Psoas muscle (tissue), 8 donors: ENCODE measurements around the gene OMG. TPM values are rescaled to one million over a fixed set of nuclear protein-coding genes. Genes with fewer than 3 reads are reported as not detected.

ENCODE experiments used
- ATAC-seq, 4 donors: fragments of 200-7000 bp; cut with Tn5 transposase; one replicate each; pipeline ENCODE4 v1.9.1; 2020; ENCODE audit warnings: moderate library complexity in 3 of 4, mild to moderate bottlenecking in 2 of 4
- DNase-seq, 2 donors: peaks; one replicate each; pipeline ENCODE4 v3.0.0-alpha.2; 2020
- H3K27ac ChIP-seq: fragments of 200-600 bp; one replicate; pipeline ENCODE4 v1.8.0; 2022
- H3K27me3 ChIP-seq, 3 donors: fragments of 200-600 bp in 1 of 3; one replicate each; pipeline versions ENCODE4 v1.6.1 to v1.8.0; 2013 to 2022; ENCODE audit warnings: low read length in 2 of 3, mild to moderate bottlenecking in 2 of 3, moderate library complexity in 1 of 3; ENCODE audit not compliant: insufficient read depth in 3 of 3
- H3K36me3 ChIP-seq, 2 donors: fragments of 200-600 bp in 1 of 2; one replicate each; pipeline versions ENCODE4 v1.6.1 to v1.8.0; 2013 to 2022; ENCODE audit warnings: low read depth in 1 of 2, mild to moderate bottlenecking in 1 of 2, moderate library complexity in 1 of 2; ENCODE audit not compliant: insufficient read depth in 1 of 2
- H3K4me1 ChIP-seq: fragments of 200-600 bp; one replicate; pipeline ENCODE4 v1.8.0; 2022
- H3K4me3 ChIP-seq: fragments of 200-600 bp; one replicate; pipeline ENCODE4 v1.8.0; 2022; ENCODE audit warnings: mild to moderate bottlenecking
- H3K9me3 ChIP-seq: fragments of 200-600 bp; one replicate; pipeline ENCODE4 v1.8.0; 2022
- CTCF ChIP-seq: fragments of 200-600 bp; IDR thresholded peaks from one replicate; pipeline ENCODE4 v1.8.0; 2022; ENCODE audit warnings: antibody characterized with exemption
- WGBS, 3 donors: extraction: QIAGEN DNeasy Blood & Tissue Kit; methylation state at CpG; one replicate each; pipeline versions ENCODE4 v1.1.6 to v1.1.7; 2013; 5-methylcytosine and 5-hydroxymethylcytosine counted together
- intact Hi-C, 2 donors: fragments of 100-400 bp; cut with DNase I; formaldehyde crosslinking; loops; one replicate each; pipeline versions ENCODE4 v1.11.0 to v1.14.2; 2022
- polyA plus RNA-seq, 3 donors: library from polyadenylated mRNA; stranded (reverse); fragments of 200-250 nt; gene quantifications; one replicate each; pipeline ENCODE4 v1.2.3, GENCODE V29; 2013
- total RNA-seq, 4 donors: library from RNA; stranded (reverse); fragmentation: NEBNext Ultra II Directional in 2 of 4; extraction: Animal tissue kit (Norgen Biotek cat#: 25700) in 2 of 4; gene quantifications; one replicate each; pipeline versions ENCODE4 v1.2.1 to v1.2.4, GENCODE V29; 2021 to 2023
- donor health status: healthy with polysubstance abuse.
- donor health status: DM: no; HTN: no; CAD: no; lungs with moderate emphysema.
- donor health status: Bipolar disorder and iron deficiency.
- donor health status: healthy.
- donor health status: DM: yes; HTN: yes; CAD: no.
- donor health status: DM: no; HTN: no; CAD: no.
- donor health status: DM: no; HTN: no; CAD: no.
- donor health status: DM: yes; HTN: yes; CAD: no.

Gene OMG
- total and polyA plus RNA-seq, 7 donors, result 0.03 to 0.10 TPM; not detected in 5

- ATAC-seq (no peak), DNase-seq (no peak)
- intact Hi-C loops, result no loop called here
- H3K4me3 ChIP-seq, result no peak overlapping the region
- no peaks in the 10 kb centered on the region for H3K27me3 ChIP-seq
- no peak overlapping the region for H3K27ac ChIP-seq
- WGBS, 3 donors, result 94 to 97% (median 96%) methylated on average over 5 of the region's 5 CpGs
- TF ChIP-seq CTCF, result no peak
- no peaks in the 10 kb centered on the region for H3K4me1 ChIP-seq
- no peaks in the 10 kb centered on the region for H3K9me3 ChIP-seq
- H3K36me3 ChIP-seq, result peaks cover 3 to 54% of the 10 kb centered on the region in 2 donors
Measured at GRCh38 chr17:31248986-31249834, 47.8 kb downstream of the OMG start.

Other genes starting within 250 kb of the OMG start
- gene NF1, start 202.3 kb downstream of the OMG start, total RNA-seq, result 10 to 100 TPM; 27.4 to 35.5 (median 27.9) TPM
- gene NF1, start 202.3 kb downstream of the OMG start, polyA plus RNA-seq, result 1 to 10 TPM; 3.5 to 8.1 (median 3.6) TPM
- gene EVI2B, start 16.8 kb upstream of the OMG start, total RNA-seq, result 1 to 10 TPM in 3 of 4 donors, under 1 TPM in 1; 0.85 to 2.9 (median 1.8) TPM
- 1 to 10 TPM in 1 of 3 donors, under 1 TPM in 2; 0.51 to 1.2 (median 0.53) TPM for gene EVI2B, start 16.8 kb upstream of the OMG start, polyA plus RNA-seq
- 1 to 10 TPM in 2 of 4 donors, under 1 TPM in 2; 0.50 to 1.7 (median 1.2) TPM for gene EVI2A, start 24.4 kb upstream of the OMG start, total RNA-seq
- under 1 TPM; 0.34 to 0.85 (median 0.47) TPM for gene EVI2A, start 24.4 kb upstream of the OMG start, polyA plus RNA-seq
- 1 to 10 TPM in 1 of 4 donors, under 1 TPM in 3; 0.17 to 1.8 (median 0.56) TPM for gene RAB11FIP4, start 94.4 kb upstream of the OMG start, total RNA-seq
- gene RAB11FIP4, start 94.4 kb upstream of the OMG start, polyA plus RNA-seq, result under 1 TPM; 0.04 to 0.41 (median 0.08) TPM